ENCODE data around the gene SMKR1.

GRCh38 chr7:129465080-129465479, 37.3 kb upstream of the SMKR1 start:
- TF ChIP-seq, protein P1, sequence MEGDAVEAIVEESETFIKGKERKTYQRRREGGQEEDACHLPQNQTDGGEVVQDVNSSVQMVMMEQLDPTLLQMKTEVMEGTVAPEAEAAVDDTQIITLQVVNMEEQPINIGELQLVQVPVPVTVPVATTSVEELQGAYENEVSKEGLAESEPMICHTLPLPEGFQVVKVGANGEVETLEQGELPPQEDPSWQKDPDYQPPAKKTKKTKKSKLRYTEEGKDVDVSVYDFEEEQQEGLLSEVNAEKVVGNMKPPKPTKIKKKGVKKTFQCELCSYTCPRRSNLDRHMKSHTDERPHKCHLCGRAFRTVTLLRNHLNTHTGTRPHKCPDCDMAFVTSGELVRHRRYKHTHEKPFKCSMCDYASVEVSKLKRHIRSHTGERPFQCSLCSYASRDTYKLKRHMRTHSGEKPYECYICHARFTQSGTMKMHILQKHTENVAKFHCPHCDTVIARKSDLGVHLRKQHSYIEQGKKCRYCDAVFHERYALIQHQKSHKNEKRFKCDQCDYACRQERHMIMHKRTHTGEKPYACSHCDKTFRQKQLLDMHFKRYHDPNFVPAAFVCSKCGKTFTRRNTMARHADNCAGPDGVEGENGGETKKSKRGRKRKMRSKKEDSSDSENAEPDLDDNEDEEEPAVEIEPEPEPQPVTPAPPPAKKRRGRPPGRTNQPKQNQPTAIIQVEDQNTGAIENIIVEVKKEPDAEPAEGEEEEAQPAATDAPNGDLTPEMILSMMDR (IDR thresholded peaks at IDR 0.05), result no peak
- TF ChIP-seq POLR2A (IDR thresholded peaks at IDR 0.05), result no peak

Data from adrenal gland (tissue), 5 donors.